ENCODE results near the gene E2F8.
"Not testable (repeated sequence)": the region's sequence is repeated elsewhere in the genome, so short reads cannot be mapped to it uniquely, and the experiment has no call there.

E2F8 gene

DNA sequence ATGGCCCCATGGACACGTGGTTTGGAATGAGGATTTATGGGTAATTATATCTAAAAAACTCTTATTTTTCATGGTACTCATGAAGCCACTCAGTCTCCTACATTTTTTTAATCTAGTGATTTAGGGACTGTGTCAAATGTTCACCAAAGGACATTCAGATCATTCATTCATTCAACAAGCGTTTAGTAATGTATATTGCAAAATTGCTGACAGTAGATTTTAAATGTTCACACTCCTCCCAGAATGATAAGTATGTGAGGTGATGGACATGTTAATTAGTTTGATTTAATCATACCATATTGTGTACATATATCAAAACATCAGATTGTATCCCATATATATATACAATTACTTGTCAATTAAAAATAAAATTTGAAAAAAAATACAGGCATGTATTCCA lies 40.8 kb upstream of the E2F8 start:
- no peak for DNase-seq (ENCODE audit: low read depth)
- TF ChIP-seq CTCF (IDR thresholded peaks at IDR 0.05; ENCODE audit: low read depth, low read length, missing control alignments) = no peak
- no peak overlapping the region for H3K4me3 ChIP-seq (ENCODE audit: low read depth, low read length)

DNA sequence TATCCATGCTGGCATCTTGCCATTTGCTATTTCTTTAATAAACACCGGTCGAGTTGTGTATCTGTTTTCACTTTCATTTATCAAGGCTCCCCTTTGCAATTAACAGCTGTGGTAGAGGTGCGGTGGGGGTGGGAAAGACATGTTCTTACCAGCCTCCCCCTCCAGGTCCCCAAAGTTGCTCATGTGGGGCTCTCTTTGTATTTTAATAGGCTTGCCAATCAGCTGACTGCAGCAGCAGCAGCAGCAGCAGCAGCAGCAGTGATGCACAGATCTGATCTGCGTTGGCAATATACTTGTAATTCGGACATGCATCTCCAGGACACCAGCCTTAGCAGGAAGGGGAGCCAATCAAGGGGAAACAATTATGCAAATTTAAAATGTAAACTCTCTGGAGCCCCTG lies 40.3 kb upstream of the E2F8 start:
- H3K4me3 ChIP-seq (ENCODE audit: low read depth, low read length) = no peak overlapping the region
- no peak for DNase-seq (ENCODE audit: low read depth)
- no peak for TF ChIP-seq CTCF (IDR thresholded peaks at IDR 0.05; ENCODE audit: low read depth, low read length, missing control alignments)

DNA sequence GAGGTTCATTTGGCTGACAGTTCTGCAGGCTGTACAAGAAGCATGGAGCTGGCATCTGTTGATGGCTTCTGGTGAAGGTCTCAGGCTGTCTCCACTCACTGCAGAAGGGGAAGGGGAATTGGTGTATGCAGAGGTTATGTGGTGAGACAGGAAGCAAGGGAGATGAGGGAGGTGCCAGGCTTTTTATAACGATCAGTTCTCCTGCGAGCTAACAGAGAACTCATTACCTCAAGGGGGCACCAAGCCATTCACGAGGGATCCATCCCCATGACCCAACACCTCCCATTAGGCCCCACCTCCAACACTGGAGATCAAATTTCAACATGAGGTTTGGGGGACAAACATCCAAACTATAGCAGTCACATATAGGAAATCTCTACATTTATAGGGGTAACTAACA lies 38.7 kb upstream of the E2F8 start:
- DNase-seq (ENCODE audit: low read depth) = no peak
- no peak overlapping the region for H3K4me3 ChIP-seq (ENCODE audit: low read depth, low read length)
- TF ChIP-seq CTCF (IDR thresholded peaks at IDR 0.05; ENCODE audit: low read depth, low read length, missing control alignments) = no peak

DNA sequence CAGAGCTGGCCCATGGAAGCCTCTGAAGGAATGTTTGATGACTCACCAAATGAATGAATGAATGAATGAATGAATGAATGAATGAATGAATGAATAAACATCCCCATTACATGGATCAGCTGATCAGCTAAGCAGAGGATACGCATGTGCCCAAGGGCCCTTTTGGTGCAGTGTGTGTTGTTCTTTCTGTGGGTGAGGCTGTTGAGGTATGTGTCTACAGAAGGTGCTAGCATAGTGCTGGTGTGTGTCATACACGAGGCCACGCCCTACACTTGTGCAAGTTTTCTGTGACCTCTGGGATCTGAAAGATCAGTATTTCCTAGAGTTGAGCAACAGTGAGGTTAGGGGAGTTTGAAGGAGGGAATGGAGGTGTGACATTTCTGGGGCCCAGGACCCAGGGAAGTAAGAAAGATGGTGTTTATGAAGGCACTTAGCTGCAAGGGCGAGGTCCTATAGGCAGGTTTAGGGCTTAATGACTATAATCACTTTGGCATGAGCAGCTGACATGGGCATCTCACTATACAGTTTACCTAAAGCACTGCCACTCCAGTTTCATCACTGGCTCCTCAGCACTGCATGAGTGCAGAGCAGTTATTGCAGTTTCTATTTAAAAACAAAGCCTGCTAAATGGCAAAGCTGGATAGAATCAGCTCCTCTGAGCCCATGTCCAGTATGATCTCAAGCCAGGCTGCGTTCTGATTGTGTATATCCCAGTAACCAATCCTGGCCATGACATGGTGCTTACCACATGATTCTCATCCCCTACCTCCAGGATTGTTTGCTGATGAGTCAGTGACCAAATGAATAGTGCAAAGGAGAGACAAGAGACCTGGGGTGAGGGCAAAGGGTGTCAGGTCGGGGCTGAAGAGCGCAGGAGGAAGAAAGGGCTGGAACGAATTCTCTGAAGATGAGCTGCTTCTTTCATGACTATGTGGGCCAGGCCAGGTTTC lies 36.4 kb upstream of the E2F8 start:
- DNase-seq (ENCODE audit: low read depth) = no peak
- no peak for TF ChIP-seq CTCF (IDR thresholded peaks at IDR 0.05; ENCODE audit: low read depth, low read length, missing control alignments)

DNA sequence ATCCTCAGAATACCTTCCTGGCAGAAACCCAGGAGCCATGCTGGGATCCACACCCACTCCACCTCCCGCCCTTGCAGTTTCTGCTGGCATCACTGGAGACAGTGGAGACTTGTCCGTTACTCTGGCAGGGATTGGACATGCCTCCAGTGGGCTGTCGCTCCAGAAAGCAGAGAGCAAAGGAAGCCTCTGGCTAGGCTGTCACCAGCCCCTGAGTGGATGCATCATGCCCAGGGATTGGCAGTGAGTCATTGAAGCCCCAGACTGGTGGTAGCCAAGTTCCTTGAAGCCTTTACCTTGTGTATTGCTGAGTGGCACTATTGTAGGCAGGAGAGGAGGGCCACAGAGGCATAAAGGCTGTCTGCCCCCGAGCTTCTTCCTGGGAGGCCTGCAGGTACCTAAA lies 34.8 kb upstream of the E2F8 start:
- no peak for DNase-seq (ENCODE audit: low read depth)
- no peak for TF ChIP-seq CTCF (IDR thresholded peaks at IDR 0.05; ENCODE audit: low read depth, low read length, missing control alignments)
- no peak overlapping the region for H3K4me3 ChIP-seq (ENCODE audit: low read depth, low read length)

More for the DNA sequence above, 36.4 kb upstream of the E2F8 start:
- no peak overlapping the region for H3K4me3 ChIP-seq (ENCODE audit: low read depth, low read length)

DNA sequence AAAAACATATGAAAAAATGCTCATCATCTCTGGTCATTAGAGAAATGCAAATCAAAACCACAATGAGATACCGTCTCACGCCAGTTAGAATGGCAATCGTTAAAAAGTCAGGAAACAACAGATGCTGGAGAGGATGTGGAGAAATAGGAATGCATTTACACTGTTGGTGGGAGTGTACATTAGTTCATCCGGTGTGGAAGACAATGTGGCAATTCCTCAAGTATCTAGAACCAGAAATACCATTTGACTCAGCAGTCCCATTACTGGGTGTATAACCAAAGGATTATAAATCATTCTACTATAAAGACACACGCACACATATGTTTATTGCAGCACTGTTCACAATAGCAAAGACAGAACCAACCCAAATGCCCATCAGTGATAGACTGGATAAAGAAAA lies 32.5 kb upstream of the E2F8 start:
- not testable (repeated sequence) for DNase-seq (ENCODE audit: low read depth); H3K4me3 ChIP-seq (ENCODE audit: low read depth, low read length)

- no peak for DNase-seq (ENCODE audit: low read depth)
- TF ChIP-seq CTCF (IDR thresholded peaks at IDR 0.05; ENCODE audit: low read depth, low read length, missing control alignments) = no peak
- H3K4me3 ChIP-seq (ENCODE audit: low read depth, low read length) = no peak overlapping the region
These were observed 28.2 kb upstream of the E2F8 start for GRCh38 chr11:19268909-19269308.

Data from GM12864 (cell line).